B cell (primary cell): ENCODE results near the gene PRPF31.

Experiments
- EZH2 ChIP-seq: IDR thresholded peaks from 2 replicates; pipeline ENCODE4 v1.6.1; 2012; ENCODE audit warnings: borderline replicate concordance, low read depth, mild to moderate bottlenecking, moderate library complexity, low read length; ENCODE audit not compliant: insufficient read depth, poor library complexity, severe bottlenecking
- TF ChIP-seq, protein P1 (sequence below): fragments of 200-600 bp; IDR thresholded peaks from one replicate; pipeline ENCODE4 v1.8.0; 2022; ENCODE audit warnings: antibody characterized with exemption, mild to moderate bottlenecking

DNA sequence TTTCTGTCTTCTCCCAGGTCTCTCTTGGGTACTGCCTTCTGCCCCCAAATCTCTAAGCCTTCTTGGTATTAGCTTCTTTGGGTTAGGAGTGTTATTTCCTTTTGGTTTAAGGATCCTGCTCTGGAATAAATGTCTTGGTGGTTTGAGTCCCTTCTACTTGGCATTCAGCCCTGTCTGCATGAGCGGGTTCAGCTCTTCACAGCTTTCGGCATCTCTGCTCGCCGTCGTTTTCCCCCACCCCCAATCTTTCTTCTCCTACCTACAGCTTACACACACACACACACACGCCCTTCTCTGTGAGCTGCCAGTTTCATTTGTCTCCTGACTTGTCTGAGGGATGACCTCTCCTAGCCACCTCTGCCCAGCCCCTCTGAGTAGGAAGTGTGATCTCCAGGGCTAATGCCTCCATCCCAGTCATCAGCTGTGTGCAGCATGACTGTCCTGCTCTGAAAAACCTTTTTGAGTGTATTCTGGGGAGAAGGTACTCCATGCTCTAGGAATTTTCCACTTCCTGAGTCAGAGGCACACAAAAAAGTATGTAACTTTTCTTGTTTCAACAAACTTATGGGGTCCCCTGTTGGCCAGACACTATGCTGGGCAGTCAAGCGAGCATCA lies 26.7 kb downstream of the PRPF31 start:
- TF ChIP-seq, protein P1, sequence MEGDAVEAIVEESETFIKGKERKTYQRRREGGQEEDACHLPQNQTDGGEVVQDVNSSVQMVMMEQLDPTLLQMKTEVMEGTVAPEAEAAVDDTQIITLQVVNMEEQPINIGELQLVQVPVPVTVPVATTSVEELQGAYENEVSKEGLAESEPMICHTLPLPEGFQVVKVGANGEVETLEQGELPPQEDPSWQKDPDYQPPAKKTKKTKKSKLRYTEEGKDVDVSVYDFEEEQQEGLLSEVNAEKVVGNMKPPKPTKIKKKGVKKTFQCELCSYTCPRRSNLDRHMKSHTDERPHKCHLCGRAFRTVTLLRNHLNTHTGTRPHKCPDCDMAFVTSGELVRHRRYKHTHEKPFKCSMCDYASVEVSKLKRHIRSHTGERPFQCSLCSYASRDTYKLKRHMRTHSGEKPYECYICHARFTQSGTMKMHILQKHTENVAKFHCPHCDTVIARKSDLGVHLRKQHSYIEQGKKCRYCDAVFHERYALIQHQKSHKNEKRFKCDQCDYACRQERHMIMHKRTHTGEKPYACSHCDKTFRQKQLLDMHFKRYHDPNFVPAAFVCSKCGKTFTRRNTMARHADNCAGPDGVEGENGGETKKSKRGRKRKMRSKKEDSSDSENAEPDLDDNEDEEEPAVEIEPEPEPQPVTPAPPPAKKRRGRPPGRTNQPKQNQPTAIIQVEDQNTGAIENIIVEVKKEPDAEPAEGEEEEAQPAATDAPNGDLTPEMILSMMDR, result no peak
- TF ChIP-seq EZH2, result no peak
